ENCODE measurements around the gene FAH. TPM values are rescaled to one million over a fixed set of nuclear protein-coding genes. Genes with fewer than 3 reads are reported as not detected.
A peak's percentile ranks its signal among the peaks of the same experiment; 100 is the strongest.

The FAH gene
- total and polyA plus RNA-seq, 9 of the 15 experiments (the other 6 are each of a cell fraction or from before 2014, with no cell fraction given): 66.8 to 310 (median 103) TPM

GRCh38 chr15:80153900-80154299, 1.1 kb downstream of the FAH start (continued):
- no peak for TF ChIP-seq ZFP30 (CRISPR knock-in tag; IDR thresholded peaks at IDR 0.05; ENCODE audit: borderline replicate concordance)
- TF ChIP-seq, protein P1, sequence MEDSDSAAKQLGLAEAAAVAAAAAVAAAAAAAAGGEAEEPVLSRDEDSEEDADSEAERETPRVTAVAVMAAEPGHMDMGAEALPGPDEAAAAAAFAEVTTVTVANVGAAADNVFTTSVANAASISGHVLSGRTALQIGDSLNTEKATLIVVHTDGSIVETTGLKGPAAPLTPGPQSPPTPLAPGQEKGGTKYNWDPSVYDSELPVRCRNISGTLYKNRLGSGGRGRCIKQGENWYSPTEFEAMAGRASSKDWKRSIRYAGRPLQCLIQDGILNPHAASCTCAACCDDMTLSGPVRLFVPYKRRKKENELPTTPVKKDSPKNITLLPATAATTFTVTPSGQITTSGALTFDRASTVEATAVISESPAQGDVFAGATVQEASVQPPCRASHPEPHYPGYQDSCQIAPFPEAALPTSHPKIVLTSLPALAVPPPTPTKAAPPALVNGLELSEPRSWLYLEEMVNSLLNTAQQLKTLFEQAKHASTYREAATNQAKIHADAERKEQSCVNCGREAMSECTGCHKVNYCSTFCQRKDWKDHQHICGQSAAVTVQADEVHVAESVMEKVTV (CRISPR knock-in tag; IDR thresholded peaks at IDR 0.05): no peak
- no peak for TF ChIP-seq SAFB (IDR thresholded peaks at IDR 0.05; ENCODE audit: borderline replicate concordance, low read depth, low read length)
- no peak for TF ChIP-seq GTF2A2 (tag; IDR thresholded peaks at IDR 0.05)
- no peak for TF ChIP-seq HCFC1 (IDR thresholded peaks at IDR 0.05; ENCODE audit: low read depth, low read length)
- no peak for TF ChIP-seq PCBP2 (IDR thresholded peaks at IDR 0.05; ENCODE audit: low read depth, low read length, poor library complexity, severe bottlenecking)
- peak; percentile 76; the same call in 1 of the 2 replicates for TF ChIP-seq CREB3L1 (IDR thresholded peaks at IDR 0.05; ENCODE audit: borderline replicate concordance, low read depth)
- TF ChIP-seq ZNF239 (CRISPR knock-in tag; IDR thresholded peaks at IDR 0.05): no peak
- no peak for TF ChIP-seq BDP1 (IDR thresholded peaks at IDR 0.05; ENCODE audit: insufficient read depth, insufficient read length)
- no peak for TF ChIP-seq SRSF3 (IDR thresholded peaks at IDR 0.05; ENCODE audit: insufficient read depth, low read length)
- no peak for TF ChIP-seq NFATC3 (IDR thresholded peaks at IDR 0.05)
- TF ChIP-seq, protein P2, sequence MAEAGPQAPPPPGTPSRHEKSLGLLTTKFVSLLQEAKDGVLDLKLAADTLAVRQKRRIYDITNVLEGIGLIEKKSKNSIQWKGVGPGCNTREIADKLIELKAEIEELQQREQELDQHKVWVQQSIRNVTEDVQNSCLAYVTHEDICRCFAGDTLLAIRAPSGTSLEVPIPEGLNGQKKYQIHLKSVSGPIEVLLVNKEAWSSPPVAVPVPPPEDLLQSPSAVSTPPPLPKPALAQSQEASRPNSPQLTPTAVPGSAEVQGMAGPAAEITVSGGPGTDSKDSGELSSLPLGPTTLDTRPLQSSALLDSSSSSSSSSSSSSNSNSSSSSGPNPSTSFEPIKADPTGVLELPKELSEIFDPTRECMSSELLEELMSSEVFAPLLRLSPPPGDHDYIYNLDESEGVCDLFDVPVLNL (CRISPR knock-in tag; IDR thresholded peaks at IDR 0.05; ENCODE audit: low read depth): no peak
- TF ChIP-seq MCM7 (IDR thresholded peaks at IDR 0.05): no peak
- no peak for TF ChIP-seq CC2D1A (IDR thresholded peaks at IDR 0.05)
- no peak for TF ChIP-seq MCM5 (IDR thresholded peaks at IDR 0.05; ENCODE audit: low read depth)
- peak; percentile 75; the same call in 1 of the 2 replicates for TF ChIP-seq RUNX1 (IDR thresholded peaks at IDR 0.05; ENCODE audit: low read depth)
- TF ChIP-seq RBM14 (IDR thresholded peaks at IDR 0.05; ENCODE audit: borderline replicate concordance, insufficient read depth, low read depth, low read length): no peak
- TF ChIP-seq POLR2AphosphoS5 (IDR thresholded peaks at IDR 0.05; ENCODE audit: control insufficient read depth, insufficient read depth, low read depth, low read length): no peak
- no peak for TF ChIP-seq RBM39 (optimal IDR thresholded peaks at IDR 0.05; ENCODE audit: low read depth, low read length)
- no peak for TF ChIP-seq ZNF778 (CRISPR knock-in tag; IDR thresholded peaks at IDR 0.05)
- TF ChIP-seq ZNF316 (IDR thresholded peaks at IDR 0.05): no peak
- TF ChIP-seq CBX3 (IDR thresholded peaks at IDR 0.05; ENCODE audit: borderline replicate concordance in 1 of 2, low read length in 2 of 2): no peak

Measured in K562 (cell line).